SK-N-SH (cell line): Measurements from ENCODE around the gene MAP3K2.

ENCODE experiments used
- CHD2 ChIP-seq: fragments of 150-350 bp; IDR thresholded peaks from 2 replicates; pipeline ENCODE4 v1.6.1; 2018; ENCODE audit warnings: low read length; ENCODE audit not compliant: partially characterized antibody
- CTCF ChIP-seq: fragments of 200-600 bp; sonication (generic); IDR thresholded peaks from 2 replicates; pipeline ENCODE4 v1.6.1; 2017; ENCODE audit warnings: antibody characterized with exemption, mild to moderate bottlenecking, moderate library complexity
- EP300 ChIP-seq, 2 experiments: IDR thresholded peaks; 2 replicates each; pipeline versions ENCODE4 v1.4.0 to v1.6.1; 2012; ENCODE audit warnings: borderline replicate concordance in 1 of 2, low read depth in 1 of 2, low read length in 1 of 2
- MAX ChIP-seq: IDR thresholded peaks from 2 replicates; pipeline ENCODE4 v1.4.0; 2012; ENCODE audit warnings: low read depth
- RFX5 ChIP-seq: IDR thresholded peaks from 2 replicates; pipeline ENCODE4 v1.6.1; 2012; ENCODE audit warnings: mild to moderate bottlenecking, improper control_type of control experiment, low read length
- TAF1 ChIP-seq: IDR thresholded peaks from 2 replicates; pipeline ENCODE4 v1.6.1; 2012; ENCODE audit warnings: low read depth, mild to moderate bottlenecking, low read length, moderate library complexity, borderline replicate concordance
- YY1 ChIP-seq: IDR thresholded peaks from 2 replicates; pipeline ENCODE4 v1.4.0; 2012; ENCODE audit warnings: low read depth, mild to moderate bottlenecking

- no peak for TF ChIP-seq CHD2
- no peak for TF ChIP-seq CTCF
- no peak for TF ChIP-seq MAX
- no peak for TF ChIP-seq YY1
- no peak for TF ChIP-seq TAF1
- no peak for TF ChIP-seq RFX5
- no peak for TF ChIP-seq EP300 (IDR thresholded peaks at IDR 0.05; ENCODE audit: borderline replicate concordance in 1 of 2, low read depth in 1 of 2, low read length in 1 of 2)
These were observed 110.7 kb downstream of the MAP3K2 start for GRCh38 chr2:127277028-127277427.
